Stimulated activated CD8-positive, alpha-beta memory T cell treated with anti-CD3 and anti-CD28 coated beads, Interleukin-7, amount 100 ng/mL, for 4 hours (primary cell): ENCODE measurements around the gene TAOK2.
"Not testable (repeated sequence)": the region's sequence is repeated elsewhere in the genome, so short reads cannot be mapped to it uniquely, and the experiment has no call there.

ENCODE experiments used
- DNase-seq, 2 donors: peaks; one replicate each; pipeline ENCODE4 v3.0.0-alpha.2; 2020; ENCODE audit warnings: low read depth in 2 of 2

The TAOK2 gene

GRCh38 chr16:30023586-30023985, 49.9 kb downstream of the TAOK2 start:
- no peak for DNase-seq

GRCh38 chr16:30024451-30024850, 50.8 kb downstream of the TAOK2 start:
- DNase-seq, result no peak

- no peak for DNase-seq
Observed at GRCh38 chr16:30025156-30025555, 51.5 kb downstream of the TAOK2 start.

GRCh38 chr16:30025574-30025973, 51.9 kb downstream of the TAOK2 start:
- no peak for DNase-seq

DNA sequence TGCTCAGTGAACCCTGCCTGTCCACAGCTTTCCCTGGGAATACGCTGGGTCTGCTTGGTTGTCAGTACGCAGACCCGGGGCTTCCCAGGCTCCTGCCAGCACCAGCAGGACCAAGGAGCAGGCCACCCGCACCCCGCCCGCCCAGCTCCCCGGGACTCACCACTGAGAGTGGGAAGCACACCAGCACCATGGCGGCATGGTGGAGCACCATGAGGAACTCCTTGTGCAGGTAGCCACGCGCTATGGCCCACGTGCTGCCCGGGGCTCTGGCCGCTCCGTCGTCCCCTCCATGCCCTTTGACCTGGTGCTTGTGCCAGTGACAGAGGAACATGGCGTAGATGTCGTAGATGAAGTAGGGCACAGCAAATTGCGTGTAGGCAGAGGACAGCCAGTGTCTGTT, 52.8 kb downstream of the TAOK2 start:
- DNase-seq, result no peak

DNA sequence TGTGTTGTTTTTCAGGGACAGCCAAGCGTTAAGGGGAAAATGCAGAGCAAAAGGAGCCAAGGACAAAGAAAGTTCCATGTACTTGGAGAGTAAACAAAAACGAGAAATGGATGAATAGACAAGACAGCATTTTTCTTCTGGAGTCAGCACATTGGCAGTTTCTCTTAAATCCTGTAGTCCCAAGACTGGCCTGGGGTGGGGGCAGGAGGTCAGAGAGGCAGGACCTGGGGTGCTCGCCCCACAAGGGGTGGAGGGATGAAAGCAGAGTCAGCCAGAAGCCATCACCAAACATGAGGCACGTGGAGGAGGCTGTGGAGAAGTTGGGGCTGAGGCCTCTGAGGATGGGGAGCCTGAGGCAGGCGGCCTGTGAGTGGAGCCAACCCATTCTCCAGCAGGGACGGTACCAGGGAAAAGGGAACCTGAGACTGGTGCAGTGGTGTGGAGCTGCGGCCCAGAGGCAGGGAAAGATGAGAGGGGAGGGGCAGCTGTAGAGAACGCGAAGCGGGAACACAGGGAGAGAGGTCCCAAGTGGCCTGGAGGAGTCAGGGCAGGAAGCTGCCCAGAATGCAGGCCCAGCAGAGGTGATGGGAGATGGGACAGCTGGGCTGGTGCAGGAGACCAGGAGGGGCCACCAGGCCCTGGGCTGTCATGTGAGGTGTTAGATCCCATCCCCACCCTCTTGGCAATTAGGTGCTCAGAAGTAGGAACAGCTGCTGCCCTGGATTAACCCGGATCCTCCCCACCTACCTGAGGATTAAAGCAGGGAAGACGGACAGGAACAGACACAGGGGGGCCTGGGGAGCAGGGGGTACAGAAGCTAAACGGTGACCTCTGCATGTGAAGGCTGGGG, 54.1 kb downstream of the TAOK2 start:
- DNase-seq, result no peak

GRCh38 chr16:30028438-30029076, 54.9 kb downstream of the TAOK2 start:
- DNase-seq, result no peak

- DNase-seq, result no peak
Observed at GRCh38 chr16:30030011-30030685, 56.5 kb downstream of the TAOK2 start.

GRCh38 chr16:30030841-30031413, 57.3 kb downstream of the TAOK2 start, which contains the start of gene TLCD3B:
TLCD3B (minus strand) TSS chr16:30031271; CDS start chr16:30030527, 744 bp downstream.
- no peak for DNase-seq

GRCh38 chr16:30031477-30031918, 57.8 kb downstream of the TAOK2 start:
- DNase-seq, result no peak

GRCh38 chr16:30032083-30032819, 58.6 kb downstream of the TAOK2 start:
- peak; percentile 17 to 41 for DNase-seq

DNA sequence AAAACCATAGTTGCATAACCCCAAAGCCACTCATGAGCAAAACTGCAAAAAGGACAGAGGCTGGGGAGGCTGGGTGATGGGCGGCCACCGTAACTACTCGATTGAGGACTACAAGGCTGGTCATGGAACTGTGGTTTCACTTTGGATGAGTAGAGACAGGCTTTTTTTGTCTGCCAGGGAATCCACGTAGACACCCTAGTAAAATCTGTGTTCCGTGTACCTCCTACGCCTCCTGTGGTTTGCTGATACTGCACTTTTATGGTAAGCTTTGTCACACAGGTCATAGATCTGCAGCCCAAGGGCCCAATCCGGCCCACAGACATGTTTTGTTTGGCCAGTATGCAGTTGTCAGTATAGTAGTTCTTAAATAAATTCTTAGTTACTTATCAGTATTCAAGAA, 59.6 kb downstream of the TAOK2 start:
- DNase-seq, result no peak

DNA sequence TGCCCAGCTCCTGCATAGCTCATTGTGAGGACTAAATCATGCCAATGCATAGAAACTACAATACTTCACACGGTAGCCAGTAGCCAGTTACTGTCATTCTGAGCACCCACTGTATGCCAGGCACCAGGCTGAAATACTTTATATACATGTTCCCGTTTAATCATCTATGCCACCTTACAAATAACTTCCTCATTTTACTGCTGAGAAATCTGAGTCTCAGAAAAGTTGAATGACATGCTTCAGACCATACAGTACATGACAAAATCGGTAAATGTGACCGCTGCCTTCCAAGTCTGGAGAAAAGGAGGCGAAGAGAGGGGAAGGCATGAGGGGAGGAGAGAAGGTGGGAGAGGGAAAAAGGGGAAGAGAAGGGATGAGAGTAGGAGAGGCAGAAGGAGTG, 66.6 kb downstream of the TAOK2 start:
- no peak for DNase-seq

GRCh38 chr16:30040690-30041089, 67.0 kb downstream of the TAOK2 start:
- not testable (repeated sequence) for DNase-seq

- no peak for DNase-seq
Observed at GRCh38 chr16:30041841-30042240, 68.2 kb downstream of the TAOK2 start.
